Fibroblast of the conjunctiva (primary cell): ENCODE results near the gene CCDC106.
A peak's percentile ranks its signal among the peaks of the same experiment; 100 is the strongest.

Experiments
- DNase-seq: peaks from one replicate; pipeline ENCODE4 v3.0.0-alpha.2; 2010; ENCODE audit warnings: low read depth

The CCDC106 gene

GRCh38 chr19:55669418-55670279 lies 21.6 kb downstream of the CCDC106 start:
- DNase-seq = no peak

GRCh38 chr19:55670280-55671053 lies 22.5 kb downstream of the CCDC106 start:
- no peak for DNase-seq

- no peak for DNase-seq
These were observed 23.0 kb downstream of the CCDC106 start for GRCh38 chr19:55671054-55671378.

- DNase-seq = no peak
These were observed 24.4 kb downstream of the CCDC106 start for GRCh38 chr19:55672418-55672817.

GRCh38 chr19:55673465-55673864 lies 25.5 kb downstream of the CCDC106 start:
- no peak for DNase-seq

- no peak for DNase-seq
These were observed 25.9 kb downstream of the CCDC106 start for GRCh38 chr19:55673889-55674288.

GRCh38 chr19:55674459-55674840 lies 26.4 kb downstream of the CCDC106 start:
- DNase-seq = no peak

GRCh38 chr19:55674841-55675660 lies 27.0 kb downstream of the CCDC106 start, which contains the start of gene EPN1:
EPN1 (plus strand) TSS chr19:55675226; CDS start chr19:55678628, 3,402 bp downstream.
- DNase-seq = peak; percentile 93

- DNase-seq = no peak
These were observed 27.8 kb downstream of the CCDC106 start for GRCh38 chr19:55675661-55676354.

GRCh38 chr19:55676383-55676782 lies 28.4 kb downstream of the CCDC106 start:
- no peak for DNase-seq

- no peak for DNase-seq
These were observed 29.0 kb downstream of the CCDC106 start for GRCh38 chr19:55676889-55677505.

- no peak for DNase-seq
These were observed 29.6 kb downstream of the CCDC106 start for GRCh38 chr19:55677572-55678028.

- no peak for DNase-seq
These were observed 30.2 kb downstream of the CCDC106 start for GRCh38 chr19:55678121-55678671.

- no peak for DNase-seq
These were observed 31.6 kb downstream of the CCDC106 start for GRCh38 chr19:55679343-55680257.

- no peak for DNase-seq
These were observed 32.5 kb downstream of the CCDC106 start for GRCh38 chr19:55680339-55681130.

GRCh38 chr19:55681131-55682092 lies 33.4 kb downstream of the CCDC106 start:
- DNase-seq = no peak

- DNase-seq = no peak
These were observed 35.6 kb downstream of the CCDC106 start for GRCh38 chr19:55683449-55684261.
